GM19467 (cell line): ENCODE data around the gene ITIH5.
"Not testable (repeated sequence)": the region's sequence is repeated elsewhere in the genome, so short reads cannot be mapped to it uniquely, and the experiment has no call there.

Experiments
- ATAC-seq: cut with Tn5 transposase; IDR thresholded peaks from one replicate; pipeline ENCODE4 v1.9.1; 2021; ENCODE audit warnings: mild to moderate bottlenecking, moderate library complexity; ENCODE audit not compliant: unreplicated experiment

The ITIH5 gene

DNA sequence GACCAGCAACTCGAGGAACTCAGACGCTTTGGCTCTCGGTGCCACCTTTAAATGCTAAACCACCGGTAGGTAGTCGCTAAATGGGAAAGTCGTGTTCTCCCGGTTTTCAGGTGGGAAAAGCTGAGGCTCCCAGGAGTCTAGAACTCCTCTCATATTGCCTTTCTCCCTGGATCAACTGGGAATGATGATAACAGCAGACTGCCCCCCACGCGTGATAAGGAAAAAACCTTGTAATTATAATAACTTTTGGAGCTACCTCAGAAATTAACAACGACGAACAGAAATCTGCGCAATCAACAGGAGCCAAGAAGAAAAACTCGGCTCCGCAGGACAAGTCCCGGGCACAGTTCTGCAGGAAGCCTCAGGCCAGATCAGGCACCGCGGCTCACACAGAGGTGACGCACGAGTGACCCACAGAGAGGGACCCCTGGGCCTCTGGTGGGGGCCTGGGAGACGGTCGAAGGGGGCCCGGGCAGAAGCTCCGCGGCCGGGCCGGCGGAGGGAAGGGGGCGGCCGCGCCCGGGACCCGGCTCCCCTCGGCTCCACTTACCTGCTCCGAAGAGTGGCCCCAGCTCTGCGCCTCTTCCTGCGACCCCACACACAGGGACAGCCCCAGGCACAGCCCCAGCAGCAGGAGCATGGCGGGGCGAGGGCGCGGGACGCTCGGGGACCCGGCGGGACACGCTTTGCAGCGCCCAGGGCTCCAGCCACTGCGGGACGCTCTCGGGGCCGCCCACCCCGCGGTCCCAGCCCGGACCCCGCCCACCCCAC is at the start of gene ITIH5:
TSS of gene ITIH5 (minus strand) at position 714 of the 771 bp plus-strand sequence. CDS start at position 640, 74 bp downstream.
- ATAC-seq: no peak

- ATAC-seq: no peak
These were observed 48.7 kb upstream of the ITIH5 start for GRCh38 chr10:7715515-7715914.

- not testable (repeated sequence) for ATAC-seq
These were observed 44.3 kb upstream of the ITIH5 start for GRCh38 chr10:7711075-7711474.

GRCh38 chr10:7710446-7710845 is 43.7 kb upstream of the ITIH5 start:
- no peak for ATAC-seq

- ATAC-seq: no peak
These were observed 42.1 kb upstream of the ITIH5 start for GRCh38 chr10:7708832-7709231.

- ATAC-seq: no peak
These were observed 41.3 kb upstream of the ITIH5 start for GRCh38 chr10:7707858-7708622.

DNA sequence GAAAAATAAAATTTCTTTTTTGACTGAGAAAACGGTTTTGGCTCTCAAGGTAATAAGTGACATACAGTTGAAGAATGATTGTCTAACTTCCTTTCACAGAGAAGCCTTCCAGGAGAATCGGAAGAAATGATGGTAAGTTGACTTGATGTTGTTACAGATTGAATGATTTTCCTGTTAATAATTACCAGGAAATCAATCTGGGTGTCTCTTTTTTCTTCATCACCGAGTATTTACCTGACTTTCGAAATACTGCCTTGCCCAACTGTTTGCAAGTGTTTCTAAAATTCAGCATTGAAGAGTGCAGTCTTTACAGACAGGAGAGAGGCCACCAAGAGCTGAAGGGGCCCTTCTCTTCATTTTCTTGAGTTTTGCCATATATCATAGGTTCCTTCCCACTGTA is 40.3 kb upstream of the ITIH5 start:
- ATAC-seq: no peak

GRCh38 chr10:7706534-7707073 is 39.8 kb upstream of the ITIH5 start:
- no peak for ATAC-seq

- ATAC-seq: no peak
These were observed 38.6 kb upstream of the ITIH5 start for GRCh38 chr10:7705341-7705740.

DNA sequence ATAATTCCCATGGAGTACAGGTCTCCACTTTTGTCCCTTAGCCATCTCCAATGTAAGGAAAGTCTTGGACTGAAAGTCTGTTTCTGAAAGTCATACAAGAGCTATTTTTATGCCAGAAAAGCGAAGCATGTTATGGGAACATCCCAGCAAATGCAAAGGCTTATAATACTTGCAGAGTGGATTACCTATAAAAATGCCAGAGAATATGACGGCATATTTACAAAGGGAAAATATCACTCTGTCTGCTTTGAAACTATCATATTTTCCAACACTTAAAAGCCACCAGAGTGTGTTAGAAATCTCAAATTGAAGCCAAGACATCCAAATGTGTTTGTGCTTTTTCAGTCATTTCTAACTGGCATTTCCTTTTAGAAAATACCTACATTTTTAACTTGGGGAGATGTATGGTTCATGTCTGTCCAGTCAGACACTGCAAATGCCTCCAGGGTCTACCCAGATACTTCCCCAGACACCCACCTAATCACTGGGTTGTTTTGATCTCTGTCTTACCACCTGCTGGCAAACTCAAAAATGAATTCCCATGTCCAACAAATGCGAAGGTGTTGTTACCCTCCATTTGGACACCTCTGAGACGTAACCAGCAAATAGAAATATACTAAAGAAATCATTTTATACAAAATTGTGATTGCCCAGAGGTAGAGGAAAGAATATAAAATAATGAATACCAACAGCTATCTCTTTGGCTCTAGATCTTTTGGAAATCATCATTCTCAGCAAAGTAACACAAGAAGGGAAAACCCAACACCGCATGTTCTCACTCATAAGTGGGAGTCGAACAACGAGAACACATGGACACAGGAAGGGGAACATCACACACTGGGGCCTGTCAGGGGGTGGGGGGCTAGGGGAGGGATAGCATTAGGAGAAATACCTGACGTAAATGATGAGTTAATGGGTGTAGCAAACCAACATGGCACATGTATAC is 37.6 kb upstream of the ITIH5 start:
- ATAC-seq: no peak

- ATAC-seq: no peak
These were observed 36.4 kb upstream of the ITIH5 start, which contains the start of gene ITIH2 for GRCh38 chr10:7703140-7703539. TSS of gene ITIH2 (plus strand) at chr10:7703316. CDS start at chr10:7703435, 119 bp downstream.

GRCh38 chr10:7702288-7702812 is 35.6 kb upstream of the ITIH5 start:
- no peak for ATAC-seq

DNA sequence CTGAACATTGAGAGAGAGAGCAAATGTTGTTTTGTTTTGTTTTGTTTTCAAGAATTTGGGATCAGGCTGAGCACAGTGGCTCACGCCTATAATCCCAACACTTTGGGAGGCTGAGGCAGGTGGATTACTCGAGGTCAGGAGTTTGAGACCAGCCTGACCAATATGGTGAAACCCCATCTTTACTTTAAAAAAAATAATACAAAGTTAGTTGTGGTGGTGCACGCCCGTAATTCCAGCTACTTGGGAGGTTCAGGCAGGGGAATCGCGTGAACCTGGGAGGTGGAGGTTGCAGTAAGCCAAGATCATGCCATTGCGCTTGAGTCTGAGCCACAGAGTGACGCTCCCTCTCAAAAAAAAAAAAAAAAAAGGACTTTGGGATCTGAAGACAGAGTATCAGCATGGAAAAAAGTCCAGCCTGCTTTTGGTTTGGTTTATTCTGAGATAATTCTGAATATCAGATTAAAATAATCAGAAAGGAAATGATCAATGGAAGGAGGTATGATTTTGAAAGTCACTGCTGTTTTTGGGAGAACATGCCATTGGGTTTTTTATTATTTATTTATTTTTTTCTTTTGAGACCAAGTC is 34.5 kb upstream of the ITIH5 start:
- no peak for ATAC-seq

- ATAC-seq: no peak
These were observed 33.9 kb upstream of the ITIH5 start for GRCh38 chr10:7700577-7701125.

DNA sequence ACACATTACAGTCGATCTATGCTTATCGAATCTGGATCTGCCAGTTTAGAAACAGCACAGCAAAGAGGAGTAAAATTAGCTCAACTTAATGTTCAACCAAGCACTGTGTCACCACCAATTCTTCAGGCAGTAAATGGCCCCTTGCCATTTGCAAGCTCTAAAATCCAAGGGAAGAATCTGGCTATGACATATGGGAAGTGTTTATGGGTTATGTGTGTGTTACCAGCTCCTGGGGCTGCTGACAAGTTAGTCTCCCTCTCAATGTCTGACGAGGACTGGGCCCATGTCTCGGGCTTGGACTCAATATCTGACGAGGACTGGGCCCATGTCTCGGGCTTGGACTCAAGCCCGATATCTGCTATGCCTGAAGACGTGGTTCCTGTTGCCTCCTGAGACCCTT is 30.7 kb upstream of the ITIH5 start:
- ATAC-seq: no peak

DNA sequence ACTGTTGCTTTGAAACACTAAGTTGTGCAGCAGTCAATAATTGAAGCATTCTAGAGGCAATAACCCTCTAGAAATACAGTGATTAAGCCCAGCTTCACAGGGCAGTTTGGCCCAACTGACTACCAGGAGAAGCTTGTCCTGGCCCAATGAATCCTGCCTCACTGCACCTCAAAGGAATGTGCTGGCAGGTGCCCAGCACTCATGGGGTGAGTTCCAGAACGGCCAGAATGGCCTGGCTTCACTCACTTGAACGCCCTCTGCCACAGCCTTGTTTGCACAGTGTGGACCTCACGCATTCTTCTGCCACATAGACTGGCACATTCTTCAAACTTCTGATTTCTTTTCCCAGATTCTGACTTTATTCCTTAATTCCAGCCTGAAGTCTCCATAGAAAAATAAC is 29.8 kb upstream of the ITIH5 start:
- no peak for ATAC-seq

DNA sequence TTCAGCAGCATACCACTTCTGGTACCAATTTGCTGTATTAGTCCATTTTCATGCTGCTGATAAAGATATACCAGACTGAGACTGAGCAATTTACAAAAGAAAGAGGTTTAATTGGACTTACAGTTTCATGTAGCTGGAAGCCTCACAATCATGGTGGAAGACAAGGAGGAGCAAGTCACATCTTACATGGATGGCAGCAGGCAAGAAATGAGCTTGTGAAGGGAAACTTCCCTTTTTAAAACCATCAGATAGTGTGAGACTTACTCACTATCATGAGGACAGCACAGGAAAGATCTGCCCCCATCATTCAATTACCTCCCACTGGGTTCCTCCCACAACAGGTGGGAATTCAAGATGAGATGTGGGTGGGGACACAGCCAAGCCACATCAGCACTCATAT is 26.4 kb upstream of the ITIH5 start:
- not testable (repeated sequence) for ATAC-seq

DNA sequence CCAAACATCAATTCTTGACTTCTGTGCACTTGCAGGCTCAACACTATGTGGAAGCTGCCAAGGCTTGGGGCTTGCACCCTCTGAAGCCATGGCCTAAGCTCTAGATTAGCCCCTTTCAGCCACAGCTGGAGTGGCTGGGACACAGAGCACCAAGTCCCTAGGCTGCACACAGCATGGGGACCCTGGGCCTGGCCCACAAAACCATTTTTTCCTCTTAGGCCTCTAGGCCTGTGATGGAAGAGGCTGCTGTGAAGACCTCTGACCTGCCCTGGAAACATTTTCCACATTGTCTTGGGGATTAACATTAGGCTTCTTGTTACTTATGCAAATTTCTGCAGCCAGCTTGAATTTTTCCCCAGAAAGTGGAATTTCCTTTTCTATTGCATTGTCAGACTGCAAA is 25.6 kb upstream of the ITIH5 start:
- ATAC-seq: not testable (repeated sequence)

- ATAC-seq: not testable (repeated sequence)
These were observed 24.3 kb upstream of the ITIH5 start for GRCh38 chr10:7690885-7691597.
